Measurements from ENCODE around the gene HPGDS.

GRCh38 chr4:94271248-94271647 lies 71.4 kb downstream of the HPGDS start:
- TF ChIP-seq MAX (CRISPR knock-in tag; IDR thresholded peaks at IDR 0.05) (no peak), ZNF232 (CRISPR knock-in tag; IDR thresholded peaks at IDR 0.05) (no peak), ESRRA (CRISPR knock-in tag; IDR thresholded peaks at IDR 0.05; ENCODE audit: borderline replicate concordance) (no peak), CTCF (IDR thresholded peaks at IDR 0.05) (no peak), AFF4 (CRISPR knock-in tag; IDR thresholded peaks at IDR 0.05; ENCODE audit: borderline replicate concordance) (no peak), ZNF396 (CRISPR knock-in tag; IDR thresholded peaks at IDR 0.05; ENCODE audit: borderline replicate concordance) (no peak), GABPB1 (CRISPR knock-in tag; IDR thresholded peaks at IDR 0.05) (no peak)
